Mesothelial cell of epicardium (in vitro differentiated cells): ENCODE data around the gene SIL1. TPM values are rescaled to one million over a fixed set of nuclear protein-coding genes. Genes with fewer than 3 reads are reported as not detected.
A peak's percentile ranks its signal among the peaks of the same experiment; 100 is the strongest.

Experiments used
- DNase-seq, 2 experiments: peaks; one replicate each; pipeline ENCODE4 v3.0.0; 2021; ENCODE audit warnings: low spot score in 2 of 2; ENCODE audit not compliant: unreplicated experiment in 2 of 2
- H3K27ac Mint-ChIP-seq: 2 replicates; pipeline ENCODE4 v1.8.0; 2021; ENCODE audit warnings: mixed read lengths
- H3K27me3 Mint-ChIP-seq: 2 replicates; pipeline ENCODE4 v1.8.0; 2021; ENCODE audit warnings: low read depth, mixed read lengths
- H3K36me3 Mint-ChIP-seq: 2 replicates; pipeline ENCODE4 v1.8.0; 2021; ENCODE audit warnings: mixed read lengths
- H3K4me1 Mint-ChIP-seq: 2 replicates; pipeline ENCODE4 v1.8.0; 2021; ENCODE audit warnings: mixed read lengths
- H3K4me3 Mint-ChIP-seq: 2 replicates; pipeline ENCODE4 v1.8.0; 2021; ENCODE audit warnings: mild to moderate bottlenecking, moderate library complexity, mixed read lengths
- H3K9me3 Mint-ChIP-seq: 2 replicates; pipeline ENCODE4 v1.8.0; 2021; ENCODE audit warnings: mixed read lengths
- total RNA-seq: library from RNA; stranded (reverse); gene quantifications from 3 replicates; pipeline ENCODE4 v1.2.1, GENCODE V29; 2021
- TF ChIP-seq, protein P1 (sequence below): fragments of 200-600 bp; sonication (generic); IDR thresholded peaks from one replicate; pipeline ENCODE4 v1.5.0; 2021; ENCODE audit warnings: antibody characterized with exemption; ENCODE audit not compliant: unreplicated experiment

SIL1 gene
- total RNA-seq, 1 donor from 2014 or later: 46.2 TPM

DNA sequence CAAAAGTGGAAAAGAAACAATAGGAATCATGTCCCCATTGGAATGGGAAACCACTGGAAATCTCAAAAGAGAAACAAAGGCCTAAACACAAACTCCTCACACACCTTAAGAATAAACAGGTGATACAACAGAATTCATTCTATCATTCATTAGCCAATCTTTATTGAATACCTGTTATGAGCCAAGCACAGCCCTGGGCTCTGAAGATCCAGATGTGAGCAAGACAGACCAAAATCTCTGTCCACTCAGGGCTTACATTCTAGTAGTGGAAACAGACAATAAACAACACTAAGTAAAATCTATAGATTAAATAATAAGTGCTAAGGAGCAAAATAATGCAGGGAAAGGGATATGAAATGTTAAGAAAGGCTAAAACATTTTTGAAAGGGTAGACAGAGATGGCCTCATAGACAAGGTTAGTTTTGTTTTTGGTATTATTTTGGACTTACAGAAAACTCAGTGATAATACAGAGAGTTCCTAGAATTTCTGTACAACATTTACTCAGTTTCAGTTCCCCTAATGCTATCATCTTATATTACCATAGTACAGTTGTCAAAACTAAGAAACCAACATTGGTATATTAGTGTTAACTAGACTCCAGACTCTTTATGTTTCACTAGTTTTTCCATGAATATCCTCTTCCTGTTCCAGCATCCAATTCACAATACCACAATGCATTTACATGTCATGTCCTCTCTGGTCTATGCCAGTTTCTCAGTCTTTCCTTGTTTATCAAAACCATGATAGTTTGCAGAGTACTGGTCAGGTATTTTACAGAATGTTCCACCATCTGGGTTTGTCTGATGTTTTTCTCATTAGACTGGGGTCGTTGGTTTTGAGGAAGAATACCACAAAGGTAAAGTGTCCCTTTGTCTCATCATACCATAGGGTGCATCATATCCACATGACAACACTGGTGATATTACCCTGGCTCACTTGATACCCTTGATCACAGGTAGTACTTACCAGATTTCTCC, 103.7 kb downstream of the SIL1 start:
- H3K4me1 Mint-ChIP-seq: peaks cover 17% of the 10 kb centered on the region
- H3K9me3 Mint-ChIP-seq: peaks cover 4% of the 10 kb centered on the region
- no peak overlapping the region for H3K4me3 Mint-ChIP-seq
- DNase-seq: no peak
- TF ChIP-seq, protein P1, sequence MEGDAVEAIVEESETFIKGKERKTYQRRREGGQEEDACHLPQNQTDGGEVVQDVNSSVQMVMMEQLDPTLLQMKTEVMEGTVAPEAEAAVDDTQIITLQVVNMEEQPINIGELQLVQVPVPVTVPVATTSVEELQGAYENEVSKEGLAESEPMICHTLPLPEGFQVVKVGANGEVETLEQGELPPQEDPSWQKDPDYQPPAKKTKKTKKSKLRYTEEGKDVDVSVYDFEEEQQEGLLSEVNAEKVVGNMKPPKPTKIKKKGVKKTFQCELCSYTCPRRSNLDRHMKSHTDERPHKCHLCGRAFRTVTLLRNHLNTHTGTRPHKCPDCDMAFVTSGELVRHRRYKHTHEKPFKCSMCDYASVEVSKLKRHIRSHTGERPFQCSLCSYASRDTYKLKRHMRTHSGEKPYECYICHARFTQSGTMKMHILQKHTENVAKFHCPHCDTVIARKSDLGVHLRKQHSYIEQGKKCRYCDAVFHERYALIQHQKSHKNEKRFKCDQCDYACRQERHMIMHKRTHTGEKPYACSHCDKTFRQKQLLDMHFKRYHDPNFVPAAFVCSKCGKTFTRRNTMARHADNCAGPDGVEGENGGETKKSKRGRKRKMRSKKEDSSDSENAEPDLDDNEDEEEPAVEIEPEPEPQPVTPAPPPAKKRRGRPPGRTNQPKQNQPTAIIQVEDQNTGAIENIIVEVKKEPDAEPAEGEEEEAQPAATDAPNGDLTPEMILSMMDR: no peak
- H3K36me3 Mint-ChIP-seq: peaks cover 10% of the 10 kb centered on the region
- H3K27ac Mint-ChIP-seq: no peak overlapping the region
- no peaks in the 10 kb centered on the region for H3K27me3 Mint-ChIP-seq

DNA sequence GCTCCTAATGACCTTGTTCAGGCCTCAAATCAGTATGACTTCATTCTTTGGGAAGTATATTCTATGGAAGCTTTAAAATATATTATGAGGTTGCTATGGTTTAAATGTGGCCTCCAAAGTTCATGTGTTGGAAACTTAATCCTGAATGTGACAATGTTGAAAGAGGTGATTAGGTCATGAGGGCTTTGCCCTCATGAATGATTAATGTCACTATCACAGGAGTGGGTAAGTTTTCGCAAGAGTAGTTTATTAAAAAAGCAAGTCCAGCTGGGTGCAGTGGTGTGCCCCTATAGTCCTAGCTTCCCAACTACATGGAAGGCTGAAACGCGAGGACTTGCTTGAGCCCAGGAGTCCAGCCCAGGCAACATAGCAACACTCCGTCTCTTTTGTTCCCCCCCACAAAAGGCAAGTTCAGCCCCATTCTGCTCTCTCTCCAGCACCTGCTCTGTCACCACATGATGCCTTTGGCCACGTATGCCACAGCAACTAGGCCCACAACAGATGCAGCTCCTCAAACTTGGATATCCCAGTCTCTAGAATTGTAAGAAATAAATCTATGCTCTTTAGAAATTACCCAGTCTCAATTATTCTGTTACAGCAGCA, 105.3 kb downstream of the SIL1 start:
- no peaks in the 10 kb centered on the region for H3K36me3 Mint-ChIP-seq
- TF ChIP-seq, protein P1: no peak
- peaks cover 24% of the 10 kb centered on the region for H3K4me1 Mint-ChIP-seq
- no peak overlapping the region for H3K27ac Mint-ChIP-seq
- no peaks in the 10 kb centered on the region for H3K9me3 Mint-ChIP-seq
- no peaks in the 10 kb centered on the region for H3K27me3 Mint-ChIP-seq
- no peak overlapping the region for H3K4me3 Mint-ChIP-seq
- DNase-seq: no peak

DNA sequence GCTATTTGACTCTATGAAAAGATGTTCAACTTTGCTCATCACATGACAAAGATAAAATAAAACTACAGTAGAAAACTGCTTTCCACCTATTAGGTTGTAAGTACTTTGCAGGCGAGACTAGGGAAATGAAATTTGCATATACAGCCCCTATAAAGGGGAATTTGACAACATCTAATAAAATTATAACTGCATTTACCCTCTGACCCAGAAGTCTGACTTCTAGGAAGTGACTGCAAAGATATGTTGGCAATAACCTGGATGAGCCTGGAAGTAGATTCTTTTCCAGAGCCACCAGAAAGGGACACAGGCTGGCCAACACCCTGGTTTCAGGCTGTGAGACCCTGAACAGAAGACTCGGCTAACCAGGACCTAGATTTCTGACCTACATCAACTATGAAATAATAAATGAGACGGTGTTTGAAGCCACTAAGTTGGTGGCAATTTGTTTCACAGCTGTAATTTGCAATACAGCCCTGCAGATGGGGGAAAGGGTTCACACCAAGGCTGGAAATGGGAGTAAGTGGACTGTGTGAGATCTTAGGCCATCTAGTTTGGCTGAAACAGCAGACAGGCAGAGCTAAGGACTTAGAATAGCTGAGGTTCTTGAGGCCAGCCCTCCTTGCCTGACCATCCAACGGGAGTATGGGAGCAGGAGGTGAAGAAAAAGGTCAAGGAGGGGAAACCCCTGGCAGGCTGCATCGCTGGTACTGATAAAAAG, 106.6 kb downstream of the SIL1 start:
- Mint-ChIP-seq H3K9me3 (no peaks in the 10 kb centered on the region), H3K4me3 (no peak overlapping the region), H3K27ac (peak overlapping the region; percentile 17), H3K36me3 (peaks cover 2% of the 10 kb centered on the region), H3K4me1 (peaks cover 24% of the 10 kb centered on the region), H3K27me3 (no peaks in the 10 kb centered on the region)
- TF ChIP-seq, protein P1: no peak
- DNase-seq: no peak

DNA sequence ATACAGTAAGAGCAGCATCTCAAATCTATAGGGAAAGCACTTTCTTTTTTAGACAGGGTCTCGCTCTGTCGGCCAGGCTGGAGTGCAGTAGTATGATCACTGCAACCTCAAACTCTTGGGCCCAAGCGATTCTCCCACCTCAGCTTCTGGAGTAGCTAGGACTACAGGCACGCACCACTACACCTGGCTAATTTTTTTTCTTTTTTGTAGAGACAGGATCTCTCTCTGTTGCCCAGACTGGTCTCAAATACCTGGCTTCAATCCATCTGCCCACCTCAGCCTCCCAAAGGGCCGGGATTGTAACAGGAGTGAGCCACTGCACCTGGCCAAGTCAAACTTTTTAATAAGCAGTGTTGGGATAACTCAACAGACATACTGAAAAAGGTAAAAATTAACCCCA, 107.6 kb downstream of the SIL1 start:
- Mint-ChIP-seq H3K4me1 (peaks cover 24% of the 10 kb centered on the region), H3K36me3 (peaks cover 4% of the 10 kb centered on the region), H3K27me3 (no peaks in the 10 kb centered on the region), H3K27ac (no peak overlapping the region), H3K4me3 (no peak overlapping the region), H3K9me3 (peaks cover 2% of the 10 kb centered on the region)
- TF ChIP-seq, protein P1: no peak
- no peak for DNase-seq

DNA sequence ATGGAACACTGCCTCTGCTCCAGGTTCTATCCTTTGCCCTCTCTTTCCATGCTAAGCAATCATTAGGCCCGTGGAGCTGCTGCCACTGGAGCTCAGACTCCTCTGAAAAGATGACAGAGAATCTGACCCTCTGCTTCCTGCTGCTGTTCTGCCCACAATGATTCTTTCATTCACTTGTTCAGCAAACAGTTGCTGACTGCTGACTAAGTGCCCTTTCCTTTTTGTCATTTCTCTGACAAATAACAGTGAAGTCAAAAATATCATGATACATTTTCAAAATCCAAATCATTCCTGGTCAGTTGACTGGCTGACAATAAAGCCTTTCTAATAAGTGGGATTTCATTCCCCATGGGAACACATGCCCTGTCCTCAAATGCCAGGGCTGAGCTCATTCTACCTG, 110.1 kb downstream of the SIL1 start:
- H3K27ac Mint-ChIP-seq: no peak overlapping the region
- peaks cover 11% of the 10 kb centered on the region for H3K36me3 Mint-ChIP-seq
- H3K27me3 Mint-ChIP-seq: no peaks in the 10 kb centered on the region
- peaks cover 6% of the 10 kb centered on the region for H3K9me3 Mint-ChIP-seq
- TF ChIP-seq, protein P1: no peak
- no peak overlapping the region for H3K4me3 Mint-ChIP-seq
- peaks cover 17% of the 10 kb centered on the region for H3K4me1 Mint-ChIP-seq
- no peak for DNase-seq
